HG02642 (cell line): Measurements from ENCODE around the gene GNAT1.
"Not testable (repeated sequence)": the region's sequence is repeated elsewhere in the genome, so short reads cannot be mapped to it uniquely, and the experiment has no call there.

Source experiments
- ATAC-seq: cut with Tn5 transposase; IDR thresholded peaks from one replicate; pipeline ENCODE4 v1.9.1; 2021; ENCODE audit warnings: mild to moderate bottlenecking; ENCODE audit not compliant: unreplicated experiment, poor library complexity

GNAT1 gene

GRCh38 chr3:50217681-50218080, 26.3 kb downstream of the GNAT1 start:
- ATAC-seq: no peak

GRCh38 chr3:50218448-50218847, 27.0 kb downstream of the GNAT1 start:
- no peak for ATAC-seq

GRCh38 chr3:50219285-50219684, 27.9 kb downstream of the GNAT1 start:
- no peak for ATAC-seq

GRCh38 chr3:50220109-50220508, 28.7 kb downstream of the GNAT1 start:
- ATAC-seq: no peak

GRCh38 chr3:50221051-50221410, 29.6 kb downstream of the GNAT1 start:
- no peak for ATAC-seq

GRCh38 chr3:50221411-50222168, 30.2 kb downstream of the GNAT1 start:
- no peak for ATAC-seq

- ATAC-seq: no peak
Observed at GRCh38 chr3:50222169-50222528, 30.7 kb downstream of the GNAT1 start.

GRCh38 chr3:50224639-50225038, 33.2 kb downstream of the GNAT1 start:
- ATAC-seq: no peak

GRCh38 chr3:50226888-50227389, 35.5 kb downstream of the GNAT1 start:
- ATAC-seq: peak; percentile 8

GRCh38 chr3:50227390-50228183, 36.2 kb downstream of the GNAT1 start:
- peak; percentile 87 for ATAC-seq

GRCh38 chr3:50228184-50228763, 36.9 kb downstream of the GNAT1 start:
- ATAC-seq: not testable (repeated sequence)

- ATAC-seq: no peak
Observed at GRCh38 chr3:50229490-50229889, 38.1 kb downstream of the GNAT1 start.

- no peak for ATAC-seq
Observed at GRCh38 chr3:50230104-50230793, 38.8 kb downstream of the GNAT1 start.

GRCh38 chr3:50230794-50231125, 39.4 kb downstream of the GNAT1 start:
- ATAC-seq: no peak

GRCh38 chr3:50231581-50231980, 40.2 kb downstream of the GNAT1 start:
- no peak for ATAC-seq

- no peak for ATAC-seq
Observed at GRCh38 chr3:50232303-50232702, 40.9 kb downstream of the GNAT1 start.

GRCh38 chr3:50233176-50233575, 41.8 kb downstream of the GNAT1 start:
- no peak for ATAC-seq

- peak; percentile 92 for ATAC-seq
Observed at GRCh38 chr3:50235716-50236483, 44.5 kb downstream of the GNAT1 start, which contains the start of gene GNAI2. Gene GNAI2 (plus strand): TSS chr3:50236204. CDS start chr3:50236336, 132 bp downstream.

- ATAC-seq: no peak
Observed at GRCh38 chr3:50236484-50237132, 45.2 kb downstream of the GNAT1 start.
